NCI-H69 (cell line): ENCODE data around the gene ARHGEF26.

Experiments used
- DNase-seq: peaks from one replicate; lab custom pipeline; 2025; lab: John Stamatoyannopoulos, UW

The ARHGEF26 gene

DNA sequence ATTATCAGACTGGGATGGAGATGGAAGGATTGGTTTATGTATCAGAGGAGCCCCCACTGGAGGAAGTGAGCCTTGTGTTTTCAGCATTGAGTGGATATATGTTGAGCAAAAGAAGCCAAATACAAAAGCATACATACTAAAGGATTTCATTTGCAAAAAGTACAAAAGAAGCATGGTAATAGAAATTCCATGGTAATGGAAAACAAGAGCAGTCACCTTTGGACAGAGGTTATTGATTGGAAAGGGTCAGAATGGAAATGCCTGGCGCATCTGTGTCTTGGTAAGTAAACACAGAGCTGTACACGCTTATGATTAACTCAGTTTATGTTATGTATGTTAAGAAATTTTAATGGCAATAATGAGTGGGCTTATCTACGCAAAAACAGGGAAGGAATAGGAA is 130.4 kb downstream of the ARHGEF26 start:
- no peak for DNase-seq

DNA sequence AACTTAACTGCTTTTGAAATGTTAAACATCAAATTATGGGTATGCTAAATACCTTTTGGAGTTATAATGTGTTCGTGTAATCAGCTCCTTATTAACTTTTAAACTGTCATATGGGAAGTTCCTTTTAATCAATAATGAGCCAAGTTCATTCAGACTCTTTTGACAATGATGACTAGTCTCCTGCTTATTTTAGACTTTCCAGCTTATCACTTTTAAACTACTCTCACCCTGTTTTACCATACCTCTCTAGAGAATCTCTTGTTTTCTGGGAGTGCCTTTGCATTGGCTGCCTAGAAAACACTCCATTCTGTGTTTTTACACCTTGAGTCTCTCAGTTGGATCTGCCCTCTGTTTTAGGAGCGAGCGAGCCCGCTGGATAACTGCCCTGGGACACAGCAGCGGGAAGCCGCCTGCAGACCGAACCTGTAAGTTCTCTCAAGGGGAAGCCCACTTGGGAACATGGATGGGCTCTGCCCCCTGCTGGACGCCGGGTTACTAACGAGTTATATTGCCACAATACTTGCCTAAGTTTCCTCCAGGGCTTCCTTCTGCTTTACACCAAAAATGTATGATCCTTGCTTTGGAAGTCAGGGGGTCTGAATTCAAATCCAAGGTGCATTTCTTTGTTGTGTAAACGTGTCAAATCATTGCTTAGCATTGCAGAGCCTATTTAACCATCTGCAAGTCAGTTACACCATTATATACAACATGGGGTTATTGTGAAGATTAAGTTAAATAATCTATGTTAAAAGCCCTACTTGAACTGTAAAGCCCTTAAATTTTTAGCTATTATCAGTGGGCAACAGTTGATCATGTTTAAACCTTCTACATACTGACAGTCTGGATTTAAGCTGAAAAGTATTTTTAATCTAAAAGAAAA is 131.8 kb downstream of the ARHGEF26 start:
- peak; percentile 75 for DNase-seq

DNA sequence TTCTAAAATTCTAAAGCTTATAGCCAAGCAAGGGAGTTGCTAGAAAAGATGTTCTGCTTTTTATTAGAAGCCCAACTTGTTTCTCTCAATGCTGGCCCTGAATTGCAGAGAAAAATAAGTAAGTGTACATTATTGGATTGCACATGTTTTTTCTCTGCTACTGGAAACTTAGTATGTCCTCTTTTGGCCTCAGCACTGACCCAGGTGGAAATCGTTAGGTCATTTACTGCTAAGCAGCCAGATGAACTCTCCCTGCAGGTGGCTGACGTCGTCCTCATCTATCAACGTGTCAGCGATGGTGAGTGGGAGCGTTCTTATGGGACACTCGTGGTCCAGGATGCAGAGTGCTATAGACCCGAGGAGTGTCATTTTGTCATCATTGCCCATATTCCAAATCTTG is 133.3 kb downstream of the ARHGEF26 start:
- DNase-seq: no peak

DNA sequence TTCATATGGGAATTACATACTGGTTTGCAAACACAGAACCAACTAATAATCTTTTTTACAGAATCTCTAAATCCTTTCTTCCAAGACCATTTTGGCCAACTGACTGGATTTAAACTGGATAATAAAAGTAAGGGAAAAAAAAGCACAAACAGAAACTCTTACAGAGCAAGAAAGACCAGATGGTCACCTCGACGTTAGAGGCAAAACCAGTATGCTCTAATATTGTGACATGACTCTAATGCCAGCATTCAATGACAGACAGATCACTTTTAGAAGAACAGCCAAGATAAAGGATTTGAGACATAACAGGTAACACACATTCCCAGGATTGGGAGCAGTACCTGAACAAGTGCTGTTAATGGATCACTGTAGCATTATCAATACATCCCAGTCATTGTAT is 152.2 kb downstream of the ARHGEF26 start:
- DNase-seq: no peak

DNA sequence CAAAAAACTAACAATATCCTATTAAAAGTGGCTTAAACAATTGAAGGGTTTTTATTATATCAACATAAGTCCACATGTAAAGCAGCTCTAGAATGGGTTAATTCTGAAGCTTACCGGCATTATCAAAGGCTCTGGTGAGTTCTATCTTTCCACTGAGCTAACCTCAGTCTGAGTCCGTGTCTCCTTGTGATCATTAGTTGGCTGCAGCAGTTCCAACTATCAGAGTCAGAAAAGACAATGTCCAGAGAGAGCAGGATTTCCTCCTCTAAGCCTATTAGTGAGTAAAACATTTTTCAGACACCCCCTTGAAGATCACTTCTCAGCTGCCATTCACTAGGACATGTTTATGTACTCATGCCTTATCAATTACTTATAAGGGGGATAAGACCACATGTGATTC is 153.2 kb downstream of the ARHGEF26 start:
- no peak for DNase-seq

DNA sequence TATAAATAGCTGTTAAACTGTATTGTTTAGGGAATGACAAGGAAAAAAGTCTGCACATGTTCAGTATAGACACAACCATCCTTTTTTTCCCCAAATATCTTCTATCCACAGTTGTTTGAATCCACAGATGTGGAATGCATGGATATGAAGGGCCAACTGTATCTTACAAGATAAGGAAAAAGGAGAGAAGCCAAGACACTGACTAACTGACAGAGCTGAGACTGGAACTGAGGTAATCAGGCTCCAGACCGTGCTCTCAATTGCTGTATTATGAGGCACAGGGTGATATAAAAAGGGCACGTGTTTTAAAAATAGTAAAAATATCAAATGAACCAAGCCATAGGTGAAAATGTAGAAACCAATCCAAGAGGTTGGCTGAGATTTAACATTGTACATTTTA is 154.1 kb downstream of the ARHGEF26 start:
- no peak for DNase-seq

DNA sequence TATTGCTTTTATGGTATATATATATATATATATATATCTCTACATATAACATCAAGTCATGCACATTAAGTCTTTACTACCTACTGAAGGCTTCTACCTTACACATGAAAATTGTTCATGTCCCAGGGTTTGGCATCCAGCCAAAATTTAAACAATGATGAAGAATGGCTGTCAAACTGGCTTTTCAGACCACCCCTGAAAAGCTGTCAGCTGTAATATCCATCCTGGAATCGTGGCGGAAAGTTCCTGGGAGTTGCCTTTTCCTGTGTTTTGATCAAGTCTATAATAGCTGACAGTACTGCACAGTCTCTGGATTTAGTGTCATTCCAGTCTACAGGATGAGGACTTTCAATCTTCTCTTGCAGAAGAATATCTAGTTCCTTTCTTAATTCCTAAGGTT is 154.8 kb downstream of the ARHGEF26 start:
- peak; percentile 29 for DNase-seq

DNA sequence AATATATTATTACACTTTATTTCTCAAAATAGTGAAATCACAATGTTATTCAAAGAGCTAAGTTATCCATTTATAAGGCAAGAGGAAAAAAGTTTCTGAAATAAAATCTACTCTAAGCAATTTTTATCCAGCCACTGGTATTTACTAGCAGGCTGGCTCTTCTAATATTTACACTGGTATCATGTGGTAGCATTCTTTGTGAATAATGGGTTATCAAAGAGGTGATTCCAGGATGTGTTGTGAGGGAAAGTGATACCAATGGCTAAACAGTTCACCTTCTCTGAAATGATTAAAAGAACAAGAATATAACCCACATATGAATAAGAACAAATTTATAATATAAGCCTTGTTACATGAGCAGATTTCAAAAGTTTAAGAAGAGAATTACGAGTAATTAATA is 159.0 kb downstream of the ARHGEF26 start:
- DNase-seq: no peak

DNA sequence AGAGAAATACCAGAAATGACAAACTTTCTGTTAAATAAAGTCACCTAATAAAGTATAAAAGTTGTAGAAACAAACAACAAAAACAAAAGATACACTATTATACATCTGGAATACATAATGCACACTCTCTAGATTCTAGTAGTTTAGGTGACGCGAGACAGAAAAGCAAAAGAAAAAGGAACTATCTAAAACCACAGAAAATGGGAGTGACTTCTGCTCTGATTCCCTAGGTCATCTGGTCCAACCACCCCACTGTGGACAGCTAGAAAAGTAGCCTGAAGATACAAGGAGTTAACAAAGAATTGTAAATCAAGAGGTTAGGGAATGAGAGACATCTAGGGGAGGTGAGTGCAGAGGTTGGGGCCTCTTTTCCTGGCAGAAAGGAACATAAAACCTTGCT is 164.0 kb downstream of the ARHGEF26 start:
- DNase-seq: no peak

DNA sequence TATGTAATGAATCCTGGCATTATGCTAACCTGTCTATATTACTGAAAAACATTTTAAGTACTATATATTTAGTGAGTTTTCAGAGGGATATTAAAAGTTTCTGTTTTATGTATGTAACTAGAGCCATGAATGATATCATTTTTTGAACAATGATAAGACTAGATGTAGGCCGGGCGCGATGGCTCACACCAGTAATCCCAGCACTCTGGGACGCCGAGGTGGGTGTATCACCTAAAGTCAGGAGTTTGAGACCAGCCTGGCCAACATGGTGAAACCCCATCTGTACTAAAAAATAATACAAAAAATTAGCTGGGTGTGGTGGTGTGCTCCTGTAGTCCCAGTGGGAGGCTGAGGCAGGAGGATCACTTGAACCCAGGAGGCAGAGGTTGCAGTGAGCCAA is 169.0 kb downstream of the ARHGEF26 start:
- DNase-seq: no peak

DNA sequence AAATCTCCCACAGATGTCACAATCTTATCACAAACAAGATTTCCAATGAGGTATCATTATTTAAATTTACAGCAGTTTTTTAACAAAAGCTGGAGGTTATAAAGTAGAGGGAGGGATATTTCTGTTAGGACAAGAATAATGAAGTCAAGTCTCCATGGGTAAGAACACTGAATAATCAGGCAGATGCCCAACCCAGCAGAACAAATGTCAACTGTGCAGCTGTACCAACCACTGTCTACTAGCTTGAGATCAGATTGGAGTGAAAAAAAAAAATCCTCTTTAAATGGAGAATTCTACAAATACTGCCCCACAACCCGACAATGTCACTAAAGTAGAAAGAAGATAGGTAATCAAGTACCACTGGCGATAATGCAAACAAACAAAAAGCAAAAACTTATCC is 172.8 kb downstream of the ARHGEF26 start:
- DNase-seq: no peak

DNA sequence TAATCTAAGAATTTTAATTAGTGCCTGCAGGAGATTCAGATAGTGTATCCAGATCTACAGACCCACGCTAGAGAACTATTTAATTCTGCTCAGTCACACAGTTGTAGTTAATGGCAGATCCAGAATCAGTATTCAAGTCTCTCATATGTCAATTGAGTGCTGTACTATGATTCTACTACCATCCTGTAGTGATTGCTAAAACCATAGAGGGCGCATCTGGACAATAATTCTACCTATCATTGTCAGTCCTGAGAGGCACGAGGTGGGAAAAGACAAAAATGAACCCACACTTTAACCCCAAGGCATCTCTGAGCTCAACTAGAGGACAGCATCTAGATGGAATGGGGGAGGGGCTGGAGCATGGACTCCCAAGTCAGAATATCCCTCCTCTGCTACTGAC is 180.4 kb downstream of the ARHGEF26 start:
- no peak for DNase-seq

DNA sequence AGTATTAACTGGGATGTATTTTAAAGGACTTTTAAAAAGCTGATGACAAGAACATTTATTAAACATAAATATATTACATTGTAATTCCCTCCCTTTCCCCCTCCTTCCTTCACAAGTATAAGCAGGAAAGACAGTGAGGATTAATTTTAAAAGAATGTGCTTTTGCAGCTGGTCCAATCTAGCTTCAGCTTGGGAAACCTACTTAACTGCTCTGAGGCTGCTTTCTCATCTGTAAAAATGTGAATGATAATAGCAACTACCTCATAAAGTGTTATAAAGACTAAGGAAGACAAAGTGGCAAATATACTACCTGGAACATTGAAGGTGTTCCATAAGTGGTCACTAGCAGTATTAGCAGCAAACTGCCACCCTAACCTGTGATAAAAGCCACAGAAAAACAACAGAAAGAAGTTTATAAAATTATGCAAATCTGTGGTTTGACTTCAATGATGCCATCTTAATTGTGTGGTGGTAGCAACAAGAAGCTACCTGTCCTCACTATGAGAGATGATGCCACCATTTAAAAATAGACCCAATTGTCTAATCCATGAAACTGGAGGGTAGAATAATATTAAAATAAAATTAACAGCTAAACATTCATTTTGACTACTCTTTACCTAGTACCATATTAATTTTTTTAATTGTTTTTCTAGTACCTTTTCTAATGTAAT is 183.1 kb downstream of the ARHGEF26 start:
- no peak for DNase-seq

DNA sequence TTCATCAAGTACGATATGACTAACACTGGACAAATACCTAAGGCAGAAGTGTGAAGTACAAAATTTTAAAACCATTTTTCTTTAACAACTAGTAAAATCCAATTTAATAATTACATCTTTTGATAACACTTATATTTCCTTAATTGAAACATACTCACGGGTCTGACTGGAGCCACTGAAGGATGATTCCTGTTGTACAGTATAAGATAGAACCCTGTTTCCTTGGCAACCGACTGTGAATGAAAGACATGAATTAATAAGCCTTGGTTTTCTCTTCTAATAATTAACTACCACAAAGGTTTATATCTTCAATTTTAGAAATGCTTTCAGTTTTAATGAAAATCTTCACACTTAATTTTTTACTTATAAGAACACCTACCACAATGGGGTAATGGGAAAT is 183.7 kb downstream of the ARHGEF26 start:
- DNase-seq: no peak

DNA sequence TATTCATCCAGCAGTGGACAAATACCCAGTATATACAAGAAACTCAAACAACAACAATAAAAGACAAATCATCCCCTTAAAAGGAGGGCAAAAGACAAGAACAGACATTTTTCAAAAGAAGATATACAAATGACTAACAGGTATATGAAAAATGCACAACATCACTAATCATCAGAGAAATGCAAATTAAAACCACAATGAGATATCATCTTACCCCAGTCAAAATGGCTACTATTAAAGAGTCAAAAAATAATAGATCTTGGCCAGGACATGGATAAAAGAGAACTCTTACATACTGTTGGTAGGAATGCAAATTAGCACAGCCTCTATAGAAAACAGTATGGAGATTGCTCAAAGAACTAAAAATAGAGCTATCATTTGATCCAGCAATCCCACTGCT is 186.2 kb downstream of the ARHGEF26 start:
- no peak for DNase-seq
